ENCODE measurements around the gene SLC25A38.

- TF ChIP-seq SRSF1 (IDR thresholded peaks at IDR 0.05; ENCODE audit: low read depth, low read length) (no peak), KAT2B (IDR thresholded peaks at IDR 0.05; ENCODE audit: low read depth, low read length) (no peak), CEBPB (tag; IDR thresholded peaks at IDR 0.05) (no peak), MXD1 (CRISPR knock-in tag; IDR thresholded peaks at IDR 0.05; ENCODE audit: borderline replicate concordance, poor library complexity, severe bottlenecking) (no peak), SMAD3 (CRISPR knock-in tag; conservative IDR thresholded peaks at IDR 0.05) (no peak), TEAD4 (IDR thresholded peaks at IDR 0.05; ENCODE audit: low read length) (no peak), TEAD4 (CRISPR knock-in tag; IDR thresholded peaks at IDR 0.05; ENCODE audit: borderline replicate concordance) (no peak)
Measured at GRCh38 chr3:39415983-39416382, 32.8 kb downstream of the SLC25A38 start.

Data from K562 (cell line).